Measurements from ENCODE around the gene FAM20A. TPM values are rescaled to one million over a fixed set of nuclear protein-coding genes. Genes with fewer than 3 reads are reported as not detected.

Gene FAM20A
- total RNA-seq, 1 experiment from 2014 or later: 1.3 TPM

DNA sequence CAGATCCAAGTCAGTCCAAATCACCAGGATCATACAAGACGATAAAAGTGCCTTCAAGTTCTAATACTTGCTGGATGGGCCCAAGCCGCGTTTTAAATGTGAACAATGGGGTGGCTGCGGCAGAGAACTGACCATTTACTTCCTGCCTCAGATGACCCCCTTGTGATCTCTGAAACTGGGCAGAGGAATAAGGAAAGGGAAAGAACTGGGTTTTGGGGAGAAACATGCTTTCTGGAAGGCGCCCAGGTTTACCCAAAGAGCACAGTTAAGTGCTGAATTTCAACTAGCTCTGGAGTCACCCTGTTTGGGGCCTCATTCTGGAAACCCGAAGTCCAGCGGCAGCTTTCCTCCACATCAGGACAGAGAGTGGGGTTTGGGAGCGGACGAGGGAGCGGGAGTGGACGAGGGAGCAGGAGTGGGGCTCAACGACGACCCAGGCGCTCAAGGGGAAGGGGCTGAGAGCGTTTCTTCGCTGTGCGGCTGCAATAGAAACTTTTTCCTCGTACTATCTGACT is 1.6 kb downstream of the FAM20A start:
- H3K27me3 Mint-ChIP-seq (ENCODE audit: unreplicated experiment): peaks cover 60% of the 10 kb centered on the region
- DNase-seq: no peak
- CTCF ChIA-PET: interaction anchor here (1.5 kb wide), 1 partner anchor 66 kb away, joined by 8 read pairs; no protein-coding TSS in a partner anchor
- H3K4me1 Mint-ChIP-seq (ENCODE audit: low read depth, unreplicated experiment): peaks cover 7% of the 10 kb centered on the region
- TF ChIP-seq, protein P1, sequence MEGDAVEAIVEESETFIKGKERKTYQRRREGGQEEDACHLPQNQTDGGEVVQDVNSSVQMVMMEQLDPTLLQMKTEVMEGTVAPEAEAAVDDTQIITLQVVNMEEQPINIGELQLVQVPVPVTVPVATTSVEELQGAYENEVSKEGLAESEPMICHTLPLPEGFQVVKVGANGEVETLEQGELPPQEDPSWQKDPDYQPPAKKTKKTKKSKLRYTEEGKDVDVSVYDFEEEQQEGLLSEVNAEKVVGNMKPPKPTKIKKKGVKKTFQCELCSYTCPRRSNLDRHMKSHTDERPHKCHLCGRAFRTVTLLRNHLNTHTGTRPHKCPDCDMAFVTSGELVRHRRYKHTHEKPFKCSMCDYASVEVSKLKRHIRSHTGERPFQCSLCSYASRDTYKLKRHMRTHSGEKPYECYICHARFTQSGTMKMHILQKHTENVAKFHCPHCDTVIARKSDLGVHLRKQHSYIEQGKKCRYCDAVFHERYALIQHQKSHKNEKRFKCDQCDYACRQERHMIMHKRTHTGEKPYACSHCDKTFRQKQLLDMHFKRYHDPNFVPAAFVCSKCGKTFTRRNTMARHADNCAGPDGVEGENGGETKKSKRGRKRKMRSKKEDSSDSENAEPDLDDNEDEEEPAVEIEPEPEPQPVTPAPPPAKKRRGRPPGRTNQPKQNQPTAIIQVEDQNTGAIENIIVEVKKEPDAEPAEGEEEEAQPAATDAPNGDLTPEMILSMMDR (IDR thresholded peaks at IDR 0.05; ENCODE audit: unreplicated experiment): no peak
- no peak overlapping the region for H3K27ac Mint-ChIP-seq (ENCODE audit: unreplicated experiment)
- peaks cover 11% of the 10 kb centered on the region for H3K36me3 Mint-ChIP-seq (ENCODE audit: insufficient read depth, unreplicated experiment)
- intact Hi-C loops (cut with micrococcal nuclease; ENCODE audit: unreplicated experiment): no loop called here
- no TSS peak for BruUV-seq (replicated peaks)
- peak overlapping the region; percentile 70 for H3K4me3 Mint-ChIP-seq (ENCODE audit: low read depth, unreplicated experiment)
- H3K9me3 Mint-ChIP-seq (ENCODE audit: low read depth, unreplicated experiment): no peaks in the 10 kb centered on the region

DNA sequence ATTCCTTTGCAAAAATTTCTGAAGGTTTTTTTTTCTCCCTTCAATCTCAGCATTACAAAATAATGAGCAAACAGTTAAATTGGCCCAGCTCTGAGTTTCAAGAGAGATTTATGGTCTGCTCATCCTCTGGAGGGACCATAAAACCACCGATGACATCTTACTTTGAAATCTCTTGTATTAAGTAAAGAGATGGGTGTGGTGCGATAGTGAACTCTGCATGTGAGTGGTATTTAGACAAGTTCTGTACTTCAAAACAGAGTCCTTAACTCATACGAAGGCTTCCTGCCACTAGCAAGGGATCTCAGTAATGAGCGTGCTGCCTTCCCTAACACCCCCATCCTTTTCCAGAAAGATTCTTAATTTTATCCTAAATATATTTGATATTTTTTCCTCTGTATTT is 2.1 kb downstream of the FAM20A start:
- peaks cover 60% of the 10 kb centered on the region for H3K27me3 Mint-ChIP-seq (ENCODE audit: unreplicated experiment)
- intact Hi-C loops (cut with micrococcal nuclease; ENCODE audit: unreplicated experiment): no loop called here
- peaks cover 11% of the 10 kb centered on the region for H3K36me3 Mint-ChIP-seq (ENCODE audit: insufficient read depth, unreplicated experiment)
- H3K4me3 Mint-ChIP-seq (ENCODE audit: low read depth, unreplicated experiment): peak overlapping the region; percentile 70
- DNase-seq: no peak
- TF ChIP-seq, protein P1 (IDR thresholded peaks at IDR 0.05; ENCODE audit: unreplicated experiment): no peak
- H3K9me3 Mint-ChIP-seq (ENCODE audit: low read depth, unreplicated experiment): no peaks in the 10 kb centered on the region
- H3K4me1 Mint-ChIP-seq (ENCODE audit: low read depth, unreplicated experiment): peaks cover 7% of the 10 kb centered on the region
- CTCF ChIA-PET: no interaction called here
- no peak overlapping the region for H3K27ac Mint-ChIP-seq (ENCODE audit: unreplicated experiment)
- BruUV-seq (replicated peaks): no TSS peak

GRCh38 chr17:68598545-68598961 is 2.6 kb downstream of the FAM20A start:
- Mint-ChIP-seq H3K4me1 (ENCODE audit: low read depth, unreplicated experiment) (peaks cover 7% of the 10 kb centered on the region), H3K9me3 (ENCODE audit: low read depth, unreplicated experiment) (no peaks in the 10 kb centered on the region), H3K27me3 (ENCODE audit: unreplicated experiment) (peaks cover 60% of the 10 kb centered on the region), H3K36me3 (ENCODE audit: insufficient read depth, unreplicated experiment) (peaks cover 11% of the 10 kb centered on the region), H3K27ac (ENCODE audit: unreplicated experiment) (no peak overlapping the region), H3K4me3 (ENCODE audit: low read depth, unreplicated experiment) (no peak overlapping the region)
- CTCF ChIA-PET: no interaction called here
- intact Hi-C loops (cut with micrococcal nuclease; ENCODE audit: unreplicated experiment): no loop called here
- TF ChIP-seq, protein P1 (IDR thresholded peaks at IDR 0.05; ENCODE audit: unreplicated experiment): no peak
- no TSS peak for BruUV-seq (replicated peaks)
- no peak for DNase-seq

DNA sequence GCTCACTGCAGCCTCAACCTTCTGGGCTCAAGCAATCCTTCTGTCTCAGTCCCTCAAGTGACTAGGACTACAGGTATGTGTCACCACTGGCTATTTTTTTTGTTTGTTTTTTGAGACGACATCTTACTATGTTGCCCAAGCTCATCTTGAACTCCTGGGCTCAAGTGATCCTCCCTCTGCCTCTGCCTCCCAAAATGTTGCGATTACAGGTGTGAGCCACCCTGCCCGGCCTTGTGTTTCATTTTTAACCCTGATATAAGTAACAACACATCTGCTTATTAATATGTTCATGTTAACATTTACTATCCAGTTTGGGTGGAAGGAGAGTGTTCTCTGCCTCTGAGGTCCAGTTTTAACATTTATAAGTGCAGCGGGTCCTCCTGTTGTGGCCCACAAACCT is 3.1 kb downstream of the FAM20A start:
- Mint-ChIP-seq H3K4me1 (ENCODE audit: low read depth, unreplicated experiment) (peaks cover 7% of the 10 kb centered on the region), H3K4me3 (ENCODE audit: low read depth, unreplicated experiment) (no peak overlapping the region), H3K9me3 (ENCODE audit: low read depth, unreplicated experiment) (no peaks in the 10 kb centered on the region), H3K27ac (ENCODE audit: unreplicated experiment) (no peak overlapping the region), H3K27me3 (ENCODE audit: unreplicated experiment) (peaks cover 60% of the 10 kb centered on the region), H3K36me3 (ENCODE audit: insufficient read depth, unreplicated experiment) (peaks cover 11% of the 10 kb centered on the region)
- intact Hi-C loops (cut with micrococcal nuclease; ENCODE audit: unreplicated experiment): no loop called here
- BruUV-seq (replicated peaks): no TSS peak
- CTCF ChIA-PET: no interaction called here
- DNase-seq: no peak
- TF ChIP-seq, protein P1 (IDR thresholded peaks at IDR 0.05; ENCODE audit: unreplicated experiment): no peak
